ENCODE data around the gene CSNK1G3. TPM values are rescaled to one million over a fixed set of nuclear protein-coding genes. Genes with fewer than 3 reads are reported as not detected.
"Not testable (repeated sequence)": the region's sequence is repeated elsewhere in the genome, so short reads cannot be mapped to it uniquely, and the experiment has no call there.

Gene CSNK1G3
- polyA plus RNA-seq (ENCODE audit: insufficient read length): 18.1 TPM

DNA sequence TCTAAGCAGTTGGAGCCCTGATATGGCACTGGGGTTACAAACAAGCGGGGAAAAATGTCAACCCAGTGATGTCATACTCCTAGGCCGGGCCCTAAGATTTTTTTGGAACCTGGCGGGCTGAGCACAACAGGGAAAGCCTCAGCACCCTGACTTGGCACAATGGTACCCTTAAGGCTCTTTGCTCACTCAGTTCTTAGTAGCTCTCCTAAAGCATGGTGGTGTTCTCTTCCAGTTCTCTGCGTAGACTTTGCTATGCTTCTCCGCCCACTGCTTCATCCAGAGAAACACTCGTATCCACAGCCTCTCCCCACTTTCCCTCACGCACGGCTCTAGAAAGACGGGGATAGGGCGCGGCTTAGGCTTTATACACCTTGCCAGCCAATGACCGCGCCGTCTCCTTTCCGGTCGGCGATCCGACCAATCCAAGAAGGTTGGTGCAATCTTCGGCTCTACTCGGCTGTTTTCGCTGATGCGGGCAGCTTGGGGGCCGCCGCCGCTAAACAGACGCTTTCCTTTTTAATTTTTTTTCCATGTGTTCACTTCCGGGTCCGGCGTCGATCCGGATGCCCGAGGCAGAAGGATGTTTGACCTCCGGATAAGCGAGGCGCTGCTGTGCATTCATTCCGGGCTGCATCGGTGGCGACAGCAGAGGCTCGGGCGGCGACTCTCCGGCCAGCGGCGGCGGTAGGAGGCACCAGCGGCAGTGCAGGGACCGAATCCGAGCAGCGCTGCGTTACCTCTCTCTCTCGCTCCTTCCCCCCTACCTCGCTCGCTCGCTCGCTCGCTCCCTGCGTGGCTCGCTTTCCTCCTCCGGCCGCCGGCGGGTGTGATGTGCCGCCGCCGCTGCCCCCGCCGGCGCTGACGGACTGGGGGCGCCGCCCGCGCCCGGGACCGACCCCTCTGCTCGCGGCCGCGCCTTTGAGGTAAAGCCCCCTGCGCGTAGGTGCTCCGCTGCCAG, at the start of gene CSNK1G3:
Gene CSNK1G3, plus strand, starts transcription at position 530 of the 958 bp plus-strand sequence. CDS start 33,487 bp downstream, outside the sequence.
- peak; percentile 97 for DNase-seq (ENCODE audit: low read depth)

DNA sequence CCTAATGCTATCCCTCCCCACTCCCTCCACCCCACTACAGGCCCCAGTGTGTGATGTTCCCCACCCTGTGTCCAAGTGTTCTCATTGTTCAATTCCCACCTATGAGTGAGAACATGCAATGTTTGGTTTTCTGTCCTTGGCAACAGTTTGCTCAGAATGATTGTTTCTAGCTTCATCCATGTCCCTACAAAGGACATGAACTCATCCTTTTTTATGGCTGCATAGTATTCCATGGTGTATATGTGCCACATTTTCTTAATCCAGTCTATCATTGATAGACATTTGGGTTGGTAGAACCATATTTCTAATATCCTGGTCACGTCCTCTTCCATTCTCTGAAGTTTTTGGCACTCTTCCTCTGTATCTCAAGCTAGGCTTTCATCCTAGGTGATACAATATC, 45.1 kb upstream of the CSNK1G3 start:
- not testable (repeated sequence) for DNase-seq (ENCODE audit: low read depth)

- DNase-seq (ENCODE audit: low read depth): no peak
Observed at GRCh38 chr5:123471385-123471784, 40.6 kb upstream of the CSNK1G3 start.

- DNase-seq (ENCODE audit: low read depth): no peak
Observed at GRCh38 chr5:123472150-123472924, 39.6 kb upstream of the CSNK1G3 start.

- no peak for DNase-seq (ENCODE audit: low read depth)
Observed at GRCh38 chr5:123474228-123474627, 37.7 kb upstream of the CSNK1G3 start.

- no peak for DNase-seq (ENCODE audit: low read depth)
Observed at GRCh38 chr5:123476731-123477130, 35.2 kb upstream of the CSNK1G3 start.

DNA sequence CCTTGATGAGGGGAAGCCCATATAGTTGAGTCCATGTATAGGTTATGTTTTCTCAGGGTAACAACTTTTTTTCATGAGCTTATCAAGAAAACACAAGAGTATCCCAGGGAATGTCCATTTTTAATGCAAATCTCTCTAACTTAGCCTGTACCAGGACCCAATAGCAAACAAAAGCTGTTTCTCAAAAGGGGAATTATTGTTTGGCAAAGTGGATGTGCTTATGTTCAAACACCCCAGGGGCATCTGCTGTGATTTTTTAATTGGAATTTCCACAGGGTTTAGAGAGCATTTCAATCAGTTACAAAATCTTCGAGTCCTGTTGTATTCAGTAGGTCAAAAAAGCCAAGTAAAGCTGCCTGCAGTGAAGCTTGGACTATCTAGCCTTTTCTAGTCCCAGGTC, 33.4 kb upstream of the CSNK1G3 start:
- DNase-seq (ENCODE audit: low read depth): no peak

DNA sequence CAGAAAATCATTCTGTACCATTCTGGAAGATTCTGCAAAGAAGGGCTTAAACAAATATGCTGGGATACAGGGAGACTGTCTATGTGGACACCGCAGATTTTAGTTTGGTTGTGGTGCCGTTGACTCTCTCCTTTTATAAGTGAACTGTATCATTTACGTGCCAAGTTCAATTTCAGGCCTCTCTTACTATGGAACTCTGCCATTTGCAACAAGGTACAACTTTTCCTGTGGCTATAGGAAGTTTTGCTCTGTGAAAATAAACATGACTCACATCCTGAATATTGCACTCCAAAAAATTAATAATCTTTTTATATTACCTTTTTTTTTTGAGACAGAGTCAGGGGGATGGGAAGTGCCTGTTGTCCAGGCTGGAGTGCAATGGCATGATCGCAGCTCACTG, 29.7 kb upstream of the CSNK1G3 start:
- no peak for DNase-seq (ENCODE audit: low read depth)

DNA sequence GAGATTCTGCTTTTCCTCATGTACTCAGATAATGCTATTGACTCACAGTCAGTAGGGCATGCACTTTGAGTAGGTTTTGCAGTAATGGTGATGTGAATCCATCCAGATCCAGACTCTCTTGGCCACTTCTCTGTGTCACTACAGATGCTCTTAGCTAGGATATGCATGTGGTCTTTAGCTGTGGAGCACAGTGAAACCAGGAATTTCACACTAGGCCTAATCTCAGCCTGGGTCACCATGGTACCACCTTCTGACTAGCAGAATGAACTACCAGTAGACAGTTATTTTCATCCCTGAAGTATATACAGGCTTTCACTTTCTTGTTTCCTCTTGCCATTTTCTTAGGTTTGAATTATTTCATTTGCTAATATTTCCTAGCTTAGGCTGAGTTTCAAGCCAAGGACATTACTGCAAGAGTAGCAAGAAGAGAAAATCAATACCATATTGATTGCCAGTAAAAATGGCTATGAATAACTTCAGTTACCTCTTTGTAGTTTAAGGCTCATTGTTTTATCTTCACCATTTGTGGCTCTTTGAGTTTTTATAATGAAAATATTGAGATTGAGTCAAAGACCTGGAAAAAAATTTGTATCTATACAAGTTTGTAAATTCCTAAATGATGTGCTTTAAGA, 28.4 kb upstream of the CSNK1G3 start:
- DNase-seq (ENCODE audit: low read depth): no peak

DNA sequence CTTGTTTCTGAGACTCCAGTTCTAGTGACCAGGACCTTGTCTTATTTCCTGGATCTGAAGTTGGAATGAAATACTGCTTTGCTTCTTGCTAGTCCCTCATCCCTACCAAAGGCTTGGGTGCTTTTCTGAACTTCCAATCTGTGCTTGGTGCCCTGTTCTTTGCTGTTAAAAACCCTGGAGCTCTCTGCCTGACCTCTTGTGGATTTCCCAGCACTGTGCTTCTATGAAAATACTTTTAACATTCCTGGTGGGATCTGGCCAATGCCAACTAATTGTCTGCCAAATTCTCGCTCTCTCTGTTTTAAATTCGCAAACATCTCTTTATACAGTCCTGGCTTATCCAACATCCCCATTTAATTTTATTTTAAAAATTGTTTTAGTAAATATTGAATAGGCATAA, 26.7 kb upstream of the CSNK1G3 start:
- DNase-seq (ENCODE audit: low read depth): no peak

- no peak for DNase-seq (ENCODE audit: low read depth)
Observed at GRCh38 chr5:123486951-123487655, 24.9 kb upstream of the CSNK1G3 start.

DNA sequence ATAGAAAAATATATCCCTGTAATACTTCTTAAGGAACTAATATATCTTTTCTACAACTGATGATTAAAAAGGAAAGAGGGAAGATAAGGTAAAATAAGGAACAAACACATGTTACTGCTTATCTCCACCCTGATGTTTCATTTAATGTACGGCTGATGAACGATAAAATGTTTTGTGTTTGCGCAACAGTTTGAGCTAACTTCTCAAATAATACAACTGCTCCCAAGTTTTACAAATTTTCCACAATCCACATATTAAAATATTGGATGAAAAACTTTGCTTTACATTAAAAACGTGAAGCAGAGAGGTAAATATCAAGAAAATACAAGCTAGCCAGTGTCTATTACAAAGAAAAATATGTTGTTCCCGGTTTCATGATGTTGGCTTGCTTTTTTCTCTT, 21.0 kb upstream of the CSNK1G3 start:
- DNase-seq (ENCODE audit: low read depth): no peak

DNA sequence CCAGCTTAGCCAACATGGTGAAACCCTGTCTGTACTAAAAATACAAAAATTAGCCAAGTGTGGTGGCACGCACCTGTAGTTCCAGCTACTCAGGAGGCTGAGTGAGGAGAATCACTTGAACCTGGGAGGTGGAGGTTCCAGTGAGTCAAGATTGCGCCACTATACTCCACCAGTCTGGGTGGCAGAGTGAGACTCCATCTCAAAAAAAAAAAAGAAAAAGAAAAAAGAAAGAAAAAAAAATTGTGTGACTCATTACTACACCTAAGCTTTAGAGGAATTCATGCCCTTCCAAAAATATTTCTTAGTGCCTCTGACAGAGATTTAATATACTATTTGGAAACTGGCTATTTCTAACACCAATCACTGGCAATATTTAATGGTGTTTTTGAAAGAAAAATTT, 16.8 kb upstream of the CSNK1G3 start:
- not testable (repeated sequence) for DNase-seq (ENCODE audit: low read depth)

DNA sequence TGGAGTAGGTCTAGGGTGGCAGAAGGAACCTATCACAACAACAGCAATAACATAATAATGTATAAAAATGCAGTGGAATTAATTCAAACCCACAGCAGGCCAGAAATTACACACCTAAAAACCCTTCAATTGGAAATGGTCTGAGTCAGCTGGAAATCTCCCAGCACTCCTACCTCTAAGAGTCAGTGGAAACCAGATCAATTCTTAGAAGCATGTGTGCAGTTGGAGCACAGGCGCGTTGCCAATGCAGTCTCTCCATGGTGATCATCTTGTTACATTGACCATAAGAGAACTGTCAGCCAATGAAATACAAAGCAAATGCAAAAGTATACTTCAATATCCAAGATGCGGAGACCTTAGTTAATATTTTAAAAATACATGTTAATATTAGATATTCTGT, 15.1 kb upstream of the CSNK1G3 start:
- DNase-seq (ENCODE audit: low read depth): peak; percentile 24

GRCh38 chr5:123500471-123500870, 11.5 kb upstream of the CSNK1G3 start:
- DNase-seq (ENCODE audit: low read depth): no peak

- DNase-seq (ENCODE audit: low read depth): no peak
Observed at GRCh38 chr5:123502120-123502519, 9.9 kb upstream of the CSNK1G3 start.

GRCh38 chr5:123503299-123503698, 8.7 kb upstream of the CSNK1G3 start:
- DNase-seq (ENCODE audit: low read depth): no peak

GRCh38 chr5:123505633-123506032, 6.3 kb upstream of the CSNK1G3 start:
- no peak for DNase-seq (ENCODE audit: low read depth)

GRCh38 chr5:123508441-123508840, 3.5 kb upstream of the CSNK1G3 start:
- DNase-seq (ENCODE audit: low read depth): no peak

DNA sequence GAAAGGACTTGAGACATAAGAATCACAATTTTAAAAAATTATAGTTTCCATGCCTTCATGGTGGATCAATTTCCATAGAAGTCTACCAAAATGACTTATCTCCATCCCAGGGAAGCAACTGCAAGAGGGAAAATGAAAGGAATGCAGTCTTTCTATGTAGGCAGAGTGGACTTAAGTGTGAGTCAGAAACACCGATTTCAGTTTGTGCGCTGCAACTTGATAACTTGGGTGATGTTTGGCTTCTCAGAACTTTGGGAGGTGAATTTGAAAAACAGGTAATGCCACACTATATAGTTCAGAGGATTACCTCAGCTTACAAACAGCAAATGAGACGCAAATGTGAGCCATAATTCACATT, 708 bp upstream of the CSNK1G3 start:
- DNase-seq (ENCODE audit: low read depth): no peak

GRCh38 chr5:123512611-123513461, 859 bp downstream of the CSNK1G3 start:
- DNase-seq (ENCODE audit: low read depth): peak; percentile 8

Measured in forelimb muscle (tissue), 1 donor.